ENCODE measurements around the gene POLR1D.

Gene POLR1D

GRCh38 chr13:27621366-27622101, at the start of gene POLR1D:
POLR1D (plus strand) TSS chr13:27621892; CDS start chr13:27621984, 92 bp downstream.
- peak in 57 of 58 donors; percentile 11 to 81 (median 62) for DNase-seq

- DNase-seq = no peak
These were observed 49.3 kb upstream of the POLR1D start for GRCh38 chr13:27572234-27572901.

- no peak for DNase-seq
These were observed 48.4 kb upstream of the POLR1D start for GRCh38 chr13:27573265-27573664.

GRCh38 chr13:27574661-27575060, 47.0 kb upstream of the POLR1D start:
- no peak for DNase-seq

GRCh38 chr13:27578121-27579030, 43.3 kb upstream of the POLR1D start:
- DNase-seq = peak in 5 of 58 donors; percentile 1 to 23 (median 2)

GRCh38 chr13:27583645-27584044, 38.0 kb upstream of the POLR1D start:
- no peak for DNase-seq

GRCh38 chr13:27587095-27587746, 34.5 kb upstream of the POLR1D start:
- DNase-seq = no peak

- DNase-seq = no peak
These were observed 33.3 kb upstream of the POLR1D start for GRCh38 chr13:27588405-27588804.

- no peak for DNase-seq
These were observed 28.8 kb upstream of the POLR1D start for GRCh38 chr13:27592865-27593264.

GRCh38 chr13:27593267-27593666, 28.4 kb upstream of the POLR1D start:
- DNase-seq = no peak

- DNase-seq = no peak
These were observed 26.5 kb upstream of the POLR1D start for GRCh38 chr13:27595055-27595811.

GRCh38 chr13:27599096-27599495, 22.6 kb upstream of the POLR1D start:
- DNase-seq = no peak

GRCh38 chr13:27599845-27600553, 21.7 kb upstream of the POLR1D start:
- DNase-seq = no peak

- no peak for DNase-seq
These were observed 21.0 kb upstream of the POLR1D start for GRCh38 chr13:27600711-27601110.

GRCh38 chr13:27601208-27601607, 20.5 kb upstream of the POLR1D start:
- DNase-seq = no peak

- no peak for DNase-seq
These were observed 19.9 kb upstream of the POLR1D start for GRCh38 chr13:27601803-27602202.

GRCh38 chr13:27605099-27605498, 16.6 kb upstream of the POLR1D start:
- DNase-seq = no peak

GRCh38 chr13:27605610-27606200, 16.0 kb upstream of the POLR1D start:
- DNase-seq = no peak

GRCh38 chr13:27607125-27607524, 14.6 kb upstream of the POLR1D start:
- DNase-seq = no peak

All from anterior cingulate cortex (tissue), 58 donors.